ENCODE measurements around the gene TEX13B. TPM values are rescaled to one million over a fixed set of nuclear protein-coding genes. Genes with fewer than 3 reads are reported as not detected.

TEX13B gene
- total RNA-seq, 1 experiment from 2014 or later: 0.42 TPM

DNA sequence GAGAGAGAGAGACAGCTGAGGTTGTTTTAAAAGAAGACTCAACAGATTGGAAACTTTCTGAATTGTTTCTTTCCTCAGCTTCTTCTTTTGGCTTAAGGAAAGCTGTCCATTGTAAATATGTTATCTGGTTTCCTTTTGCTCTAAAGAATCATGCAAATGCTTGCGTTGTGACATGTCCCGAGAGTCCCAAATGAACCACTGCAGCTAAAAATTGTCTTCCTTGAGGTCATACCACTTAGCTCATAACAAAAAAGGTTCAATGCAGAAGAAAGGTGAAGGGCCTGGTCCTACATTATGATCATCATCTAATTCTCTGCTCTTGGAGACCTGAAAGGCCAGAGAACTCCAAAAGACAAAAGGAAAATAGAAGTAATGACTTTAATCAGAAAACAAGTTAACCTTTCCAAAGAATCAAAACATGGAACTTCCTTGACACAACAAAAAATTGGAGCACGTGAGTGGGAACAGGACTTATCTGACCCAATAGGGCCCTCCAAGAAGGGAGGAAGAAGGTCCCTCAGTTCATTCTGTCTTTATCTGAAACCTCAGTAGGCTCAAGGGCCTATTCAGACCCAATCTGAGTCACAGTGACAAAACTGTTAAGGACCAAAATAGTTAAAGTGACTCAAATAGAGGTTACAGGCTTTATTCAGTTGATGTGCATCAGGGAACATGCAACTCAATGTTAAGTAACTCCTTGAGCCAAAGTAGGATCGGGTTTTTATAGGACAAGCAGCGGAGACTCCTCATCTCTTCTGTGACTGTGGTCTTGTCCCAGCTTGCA lies 48.0 kb upstream of the TEX13B start:
- Histone ChIP-seq H3K4me1 (ENCODE audit: insufficient read depth, low read length) (no peaks in the 10 kb centered on the region), H3K14ac (ENCODE audit: insufficient read depth, low read length) (no peak overlapping the region), H3K79me2 (ENCODE audit: insufficient read depth, low read length) (no peaks in the 10 kb centered on the region), H3K18ac (ENCODE audit: insufficient read length, low read depth, low read length) (no peak overlapping the region), H2BK120ac (ENCODE audit: low read depth, low read length, poor library complexity, severe bottlenecking) (no peak overlapping the region), H2BK15ac (ENCODE audit: low read depth, low read length) (no peak overlapping the region), H3K9ac (ENCODE audit: extremely low read depth, insufficient read length, low read length) (no peak overlapping the region), H4K8ac (replicated peaks; ENCODE audit: insufficient read length, low read depth, low read length) (no peak overlapping the region), H2AK5ac (ENCODE audit: insufficient read length, low read length) (no peak overlapping the region), H3K23ac (ENCODE audit: insufficient read length, low read depth, low read length) (no peak overlapping the region), H3K79me1 (ENCODE audit: insufficient read depth, low read depth, low read length, poor library complexity, severe bottlenecking) (no peaks in the 10 kb centered on the region), H2BK20ac (ENCODE audit: low read depth, low read length, poor library complexity, severe bottlenecking) (no peak overlapping the region), H4K5ac (ENCODE audit: insufficient read length, low read depth, low read length) (no peak overlapping the region), H3K9me3 (ENCODE audit: control insufficient read depth, low read depth, low read length) (no peaks in the 10 kb centered on the region), H3K4me2 (ENCODE audit: insufficient read depth, insufficient read length, low read length) (no peak overlapping the region), H3T11ph (ENCODE audit: low read length) (no peak overlapping the region), H2BK5ac (ENCODE audit: insufficient read length, low read length) (no peak overlapping the region), H3K23me2 (ENCODE audit: insufficient read length, low read depth, low read length, poor library complexity, severe bottlenecking) (no peaks in the 10 kb centered on the region), H3K56ac (ENCODE audit: insufficient read length, low read depth, low read length) (no peak overlapping the region), H4K20me1 (ENCODE audit: control insufficient read depth, insufficient read depth, insufficient read length) (no peaks in the 10 kb centered on the region), H3K27me3 (ENCODE audit: insufficient read depth, low read length) (no peaks in the 10 kb centered on the region), H2BK12ac (ENCODE audit: insufficient read length, low read depth, low read length) (no peak overlapping the region), H3K4ac (ENCODE audit: low read depth, low read length) (no peak overlapping the region), H2AFZ (ENCODE audit: low read length) (no peak overlapping the region), H3K27ac (ENCODE audit: insufficient read length, low read depth, low read length) (no peak overlapping the region), H4K91ac (ENCODE audit: insufficient read length, low read depth, low read length) (no peak overlapping the region)
- Mint-ChIP-seq H3K4me1 (no peaks in the 10 kb centered on the region), H3K36me3 (ENCODE audit: insufficient read depth in 1 of 3, low read depth in 3 of 3) (no peaks in the 10 kb centered on the region), H3K4me3 (no peak overlapping the region), H3K27ac (no peak overlapping the region), H3K9me3 (peaks cover 0 to 19% of the 10 kb centered on the region in 2 experiments; a peak in 2 of 5 replicates), H3K27me3 (ENCODE audit: low read depth) (no peaks in the 10 kb centered on the region)
- TF ChIP-seq CTCF (conservative IDR thresholded peaks at IDR 0.05): no peak
- no CpG with 5 or more reads among the region's 5 CpGs for WGBS (ENCODE audit: extremely low coverage, insufficient read length, low lambda C conversion rate)
- no peak for DNase-seq
